Right atrium auricular region (tissue), 2 donors: ENCODE results near the gene MSL3B.

ENCODE experiments used
- DNase-seq: peaks from one replicate; pipeline ENCODE4 v3.0.0-alpha.2; 2019; ENCODE audit warnings: low spot score
- H3K27ac ChIP-seq, 2 donors: fragments of 200-600 bp; sonication (generic); 1 replicate in 1 of 2; 2 replicates in 1 of 2; pipeline ENCODE4 v1.5.1; 2016 to 2019
- H3K27me3 ChIP-seq, 2 donors: fragments of 200-600 bp; sonication (generic); one replicate each; pipeline versions ENCODE4 v1.5.1 to v1.6.0; 2017 to 2019
- H3K36me3 ChIP-seq: fragments of 200-600 bp; sonication (generic); one replicate; pipeline ENCODE4 v1.5.1; 2016
- H3K4me1 ChIP-seq, 2 donors: fragments of 200-600 bp; sonication (generic); one replicate each; pipeline versions ENCODE4 v1.5.1 to v1.6.0; 2017 to 2019
- H3K4me3 ChIP-seq, 2 donors: fragments of 200-600 bp; sonication (generic); 1 replicate in 1 of 2; 2 replicates in 1 of 2; pipeline ENCODE4 v1.5.1; 2017 to 2019; ENCODE audit warnings: mild to moderate bottlenecking in 1 of 2, moderate library complexity in 1 of 2
- H3K9me3 ChIP-seq, 2 donors: fragments of 200-600 bp; sonication (generic); one replicate each; pipeline ENCODE4 v1.5.1; 2019
- TF ChIP-seq, protein P1 (sequence below), 2 donors: fragments of 200-600 bp; sonication (generic); IDR thresholded peaks; one replicate each; pipeline ENCODE4 v1.5.1; 2019; ENCODE audit warnings: antibody characterized with exemption in 2 of 2

MSL3B gene

GRCh38 chr2:233840520-233840919 lies 27.7 kb downstream of the MSL3B start:
- Histone ChIP-seq H3K27me3 (no peaks in the 10 kb centered on the region), H3K4me1 (no peaks in the 10 kb centered on the region), H3K4me3 (no peak overlapping the region), H3K9me3 (no peaks in the 10 kb centered on the region), H3K27ac (no peak overlapping the region), H3K36me3 (no peaks in the 10 kb centered on the region)
- TF ChIP-seq, protein P1, sequence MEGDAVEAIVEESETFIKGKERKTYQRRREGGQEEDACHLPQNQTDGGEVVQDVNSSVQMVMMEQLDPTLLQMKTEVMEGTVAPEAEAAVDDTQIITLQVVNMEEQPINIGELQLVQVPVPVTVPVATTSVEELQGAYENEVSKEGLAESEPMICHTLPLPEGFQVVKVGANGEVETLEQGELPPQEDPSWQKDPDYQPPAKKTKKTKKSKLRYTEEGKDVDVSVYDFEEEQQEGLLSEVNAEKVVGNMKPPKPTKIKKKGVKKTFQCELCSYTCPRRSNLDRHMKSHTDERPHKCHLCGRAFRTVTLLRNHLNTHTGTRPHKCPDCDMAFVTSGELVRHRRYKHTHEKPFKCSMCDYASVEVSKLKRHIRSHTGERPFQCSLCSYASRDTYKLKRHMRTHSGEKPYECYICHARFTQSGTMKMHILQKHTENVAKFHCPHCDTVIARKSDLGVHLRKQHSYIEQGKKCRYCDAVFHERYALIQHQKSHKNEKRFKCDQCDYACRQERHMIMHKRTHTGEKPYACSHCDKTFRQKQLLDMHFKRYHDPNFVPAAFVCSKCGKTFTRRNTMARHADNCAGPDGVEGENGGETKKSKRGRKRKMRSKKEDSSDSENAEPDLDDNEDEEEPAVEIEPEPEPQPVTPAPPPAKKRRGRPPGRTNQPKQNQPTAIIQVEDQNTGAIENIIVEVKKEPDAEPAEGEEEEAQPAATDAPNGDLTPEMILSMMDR (IDR thresholded peaks at IDR 0.05) = no peak
- DNase-seq = peak; percentile 34

- TF ChIP-seq, protein P1 (IDR thresholded peaks at IDR 0.05) = no peak
- Histone ChIP-seq H3K27ac (no peak overlapping the region), H3K4me3 (no peak overlapping the region), H3K9me3 (no peaks in the 10 kb centered on the region), H3K4me1 (no peaks in the 10 kb centered on the region), H3K36me3 (no peaks in the 10 kb centered on the region), H3K27me3 (no peaks in the 10 kb centered on the region)
- no peak for DNase-seq
These were observed 28.8 kb downstream of the MSL3B start for GRCh38 chr2:233839447-233839820.

DNA sequence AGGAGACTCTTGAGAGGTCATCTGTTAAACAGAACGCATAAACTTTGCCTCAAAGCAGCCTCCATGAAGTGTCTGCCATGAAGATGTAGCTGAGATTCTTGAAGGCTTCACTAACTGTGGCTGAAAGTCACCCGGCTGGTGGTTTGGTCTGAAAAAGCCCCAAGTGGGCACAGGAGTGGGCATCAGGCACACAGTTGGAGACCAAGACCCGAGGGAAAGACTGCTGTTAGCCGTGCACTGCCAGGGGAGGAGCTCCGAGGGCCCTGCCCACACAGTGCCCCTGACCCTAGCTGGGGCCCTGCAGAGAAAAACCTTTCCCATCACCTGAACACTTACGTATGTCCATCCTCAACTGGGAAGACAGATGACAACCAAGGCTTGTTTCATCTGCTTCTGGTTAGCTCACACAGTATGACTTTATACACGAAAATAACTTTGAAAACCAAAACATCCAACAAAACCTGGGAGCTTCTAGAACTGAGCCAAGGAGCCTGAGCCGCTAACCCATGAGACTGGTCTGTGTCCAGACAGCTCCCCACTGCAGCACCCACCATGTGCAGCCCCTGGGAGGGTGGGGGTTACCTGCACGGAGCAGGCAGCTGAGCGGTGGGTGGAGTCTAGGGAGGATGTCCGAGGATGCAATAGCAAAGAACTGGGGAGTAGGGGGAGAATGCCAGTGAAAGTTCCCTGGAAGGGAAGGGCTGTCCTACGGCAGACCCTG lies 29.3 kb downstream of the MSL3B start:
- Histone ChIP-seq H3K36me3 (no peaks in the 10 kb centered on the region), H3K4me3 (no peak overlapping the region), H3K27ac (no peak overlapping the region), H3K27me3 (no peaks in the 10 kb centered on the region), H3K9me3 (no peaks in the 10 kb centered on the region), H3K4me1 (no peaks in the 10 kb centered on the region)
- TF ChIP-seq, protein P1 (IDR thresholded peaks at IDR 0.05) = no peak
- DNase-seq = peak; percentile 30

- no peak for DNase-seq
These were observed 29.9 kb downstream of the MSL3B start for GRCh38 chr2:233838251-233838650.

GRCh38 chr2:233837694-233838229 lies 30.4 kb downstream of the MSL3B start:
- no peaks in the 10 kb centered on the region for H3K9me3 ChIP-seq
- no peak for DNase-seq
- no peaks in the 10 kb centered on the region for H3K27me3 ChIP-seq
- no peaks in the 10 kb centered on the region for H3K4me1 ChIP-seq
- no peak overlapping the region for H3K27ac ChIP-seq
- TF ChIP-seq, protein P1 (IDR thresholded peaks at IDR 0.05) = no peak
- no peaks in the 10 kb centered on the region for H3K36me3 ChIP-seq
- no peak overlapping the region for H3K4me3 ChIP-seq

More at GRCh38 chr2:233838251-233838650, 29.9 kb downstream of the MSL3B start:
- Histone ChIP-seq H3K27me3 (no peaks in the 10 kb centered on the region), H3K4me1 (no peaks in the 10 kb centered on the region), H3K36me3 (no peaks in the 10 kb centered on the region), H3K4me3 (no peak overlapping the region), H3K27ac (no peak overlapping the region), H3K9me3 (no peaks in the 10 kb centered on the region)
- TF ChIP-seq, protein P1 (IDR thresholded peaks at IDR 0.05) = no peak

GRCh38 chr2:233836359-233836758 lies 31.8 kb downstream of the MSL3B start:
- H3K27ac ChIP-seq = no peak overlapping the region
- no peaks in the 10 kb centered on the region for H3K27me3 ChIP-seq
- DNase-seq = no peak
- TF ChIP-seq, protein P1 (IDR thresholded peaks at IDR 0.05) = no peak
- no peaks in the 10 kb centered on the region for H3K9me3 ChIP-seq
- no peaks in the 10 kb centered on the region for H3K4me1 ChIP-seq
- H3K4me3 ChIP-seq = no peak overlapping the region
- no peaks in the 10 kb centered on the region for H3K36me3 ChIP-seq
